Measurements from ENCODE around the gene MYOG.

- TF ChIP-seq CTCF (IDR thresholded peaks at IDR 0.05) (no peak), EP300 (IDR thresholded peaks at IDR 0.05) (no peak), POLR2AphosphoS5 (IDR thresholded peaks at IDR 0.05) (no peak), POLR2A (IDR thresholded peaks at IDR 0.05) (no peak)
Measured at GRCh38 chr1:203057911-203058675, 27.7 kb downstream of the MYOG start.
